Measurements from ENCODE around the gene EEF1E1.
A peak's percentile ranks its signal among the peaks of the same experiment; 100 is the strongest.

Gene EEF1E1

DNA sequence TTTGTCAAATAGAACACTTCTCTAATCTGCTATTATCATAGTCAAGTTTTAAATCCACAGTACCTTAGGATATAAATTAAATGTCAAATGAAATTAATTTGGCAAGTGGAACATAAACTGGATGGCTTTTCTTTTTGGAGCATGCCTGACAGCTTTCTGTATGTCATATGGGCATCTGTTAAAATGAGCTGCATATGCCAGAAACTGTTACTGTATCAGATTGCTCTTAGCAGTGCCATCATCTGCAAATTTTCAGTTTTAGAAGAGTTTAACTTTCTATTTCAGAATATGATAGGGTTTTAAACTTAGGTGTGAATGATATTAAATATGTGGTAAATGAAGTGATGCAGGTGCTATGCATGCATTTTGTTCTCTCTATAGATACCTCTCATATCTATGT is 3.4 kb upstream of the EEF1E1 start:
- no peak overlapping the region for H2AFZ ChIP-seq (ENCODE audit: insufficient read depth, low read length, poor library complexity)
- peaks cover 6 to 7% of the 10 kb centered on the region in 2 experiments for H3K4me1 ChIP-seq (ENCODE audit: control insufficient read depth in 1 of 2, insufficient read depth in 2 of 2, low read length in 2 of 2)
- no peak overlapping the region for H2BK12ac ChIP-seq (ENCODE audit: low read length)
- H3K79me1 ChIP-seq (ENCODE audit: low read length): no peaks in the 10 kb centered on the region
- no peak overlapping the region for H3K4me2 ChIP-seq (ENCODE audit: low read length)
- H3K9me3 ChIP-seq (ENCODE audit: insufficient read depth, low read depth, low read length): no peaks in the 10 kb centered on the region
- H3K79me2 ChIP-seq (ENCODE audit: control insufficient read depth, insufficient read depth, low read length, poor library complexity): peaks cover 6% of the 10 kb centered on the region
- no peak overlapping the region for H3K4ac ChIP-seq (ENCODE audit: low read depth, low read length)
- H3K14ac ChIP-seq (ENCODE audit: low read length): no peak overlapping the region
- no peak overlapping the region for H3K23ac ChIP-seq (ENCODE audit: low read length)
- H2AK5ac ChIP-seq (ENCODE audit: low read length): no peak overlapping the region
- H4K8ac ChIP-seq (ENCODE audit: low read depth, low read length): no peak overlapping the region
- no peak overlapping the region for H3K4me3 ChIP-seq (ENCODE audit: low read depth, low read length)
- H3K27ac ChIP-seq (ENCODE audit: low read depth, low read length): no peak overlapping the region
- H4K91ac ChIP-seq (ENCODE audit: low read depth, low read length): no peak overlapping the region
- H2BK120ac ChIP-seq (ENCODE audit: insufficient read depth, low read length, poor library complexity): no peak overlapping the region
- H3K9ac ChIP-seq (ENCODE audit: low read length): no peak overlapping the region
- H3K27me3 ChIP-seq (ENCODE audit: insufficient read depth, low read length): no peaks in the 10 kb centered on the region
- no peak for DNase-seq
- H2BK5ac ChIP-seq (ENCODE audit: low read depth, low read length, poor library complexity): no peak overlapping the region
- H4K12ac ChIP-seq (ENCODE audit: low read depth, low read length): no peak overlapping the region
- peaks cover 0 to 2% of the 10 kb centered on the region in 2 experiments for H3K36me3 ChIP-seq (ENCODE audit: control insufficient read depth in 1 of 2, insufficient read depth in 2 of 2, low read length in 2 of 2)
- H3K18ac ChIP-seq (ENCODE audit: low read length): no peak overlapping the region

DNA sequence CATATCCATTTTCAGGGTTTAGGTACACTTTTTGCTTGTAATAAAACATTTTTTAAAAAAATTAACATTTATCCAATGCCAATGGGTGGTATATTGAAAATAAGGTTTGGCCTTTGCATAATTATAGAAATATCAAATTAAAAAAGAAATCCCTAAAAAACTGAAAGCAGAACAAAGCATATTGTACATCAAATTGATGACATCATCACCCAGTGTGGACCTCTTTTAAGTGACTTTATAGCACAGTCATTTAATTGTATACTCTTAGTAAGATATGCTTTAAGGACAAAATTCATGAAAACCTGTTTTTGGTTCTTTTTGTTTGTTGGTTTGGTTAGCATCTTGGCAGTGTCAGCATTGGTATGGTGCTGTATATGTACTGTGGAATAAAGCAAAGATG is 1.4 kb upstream of the EEF1E1 start:
- no peak overlapping the region for H3K4me3 ChIP-seq (ENCODE audit: low read depth, low read length)
- no peak overlapping the region for H3K27ac ChIP-seq (ENCODE audit: low read depth, low read length)
- no peak overlapping the region for H3K23ac ChIP-seq (ENCODE audit: low read length)
- no peak overlapping the region for H3K18ac ChIP-seq (ENCODE audit: low read length)
- DNase-seq: no peak
- H3K79me1 ChIP-seq (ENCODE audit: low read length): no peaks in the 10 kb centered on the region
- H2AK5ac ChIP-seq (ENCODE audit: low read length): no peak overlapping the region
- peaks cover 0 to 4% of the 10 kb centered on the region in 2 experiments for H3K36me3 ChIP-seq (ENCODE audit: control insufficient read depth in 1 of 2, insufficient read depth in 2 of 2, low read length in 2 of 2)
- no peak overlapping the region for H4K12ac ChIP-seq (ENCODE audit: low read depth, low read length)
- H3K27me3 ChIP-seq (ENCODE audit: insufficient read depth, low read length): no peaks in the 10 kb centered on the region
- H2AFZ ChIP-seq (ENCODE audit: insufficient read depth, low read length, poor library complexity): no peak overlapping the region
- H3K79me2 ChIP-seq (ENCODE audit: control insufficient read depth, insufficient read depth, low read length, poor library complexity): peaks cover 6% of the 10 kb centered on the region
- no peak overlapping the region for H3K14ac ChIP-seq (ENCODE audit: low read length)
- peaks cover 3 to 5% of the 10 kb centered on the region in 2 experiments for H3K4me1 ChIP-seq (ENCODE audit: control insufficient read depth in 1 of 2, insufficient read depth in 2 of 2, low read length in 2 of 2)
- no peak overlapping the region for H3K9ac ChIP-seq (ENCODE audit: low read length)
- H3K4me2 ChIP-seq (ENCODE audit: low read length): no peak overlapping the region
- H2BK120ac ChIP-seq (ENCODE audit: insufficient read depth, low read length, poor library complexity): no peak overlapping the region
- no peaks in the 10 kb centered on the region for H3K9me3 ChIP-seq (ENCODE audit: insufficient read depth, low read depth, low read length)
- H3K4ac ChIP-seq (ENCODE audit: low read depth, low read length): no peak overlapping the region
- no peak overlapping the region for H4K8ac ChIP-seq (ENCODE audit: low read depth, low read length)
- no peak overlapping the region for H2BK5ac ChIP-seq (ENCODE audit: low read depth, low read length, poor library complexity)
- H4K91ac ChIP-seq (ENCODE audit: low read depth, low read length): no peak overlapping the region
- no peak overlapping the region for H2BK12ac ChIP-seq (ENCODE audit: low read length)

DNA sequence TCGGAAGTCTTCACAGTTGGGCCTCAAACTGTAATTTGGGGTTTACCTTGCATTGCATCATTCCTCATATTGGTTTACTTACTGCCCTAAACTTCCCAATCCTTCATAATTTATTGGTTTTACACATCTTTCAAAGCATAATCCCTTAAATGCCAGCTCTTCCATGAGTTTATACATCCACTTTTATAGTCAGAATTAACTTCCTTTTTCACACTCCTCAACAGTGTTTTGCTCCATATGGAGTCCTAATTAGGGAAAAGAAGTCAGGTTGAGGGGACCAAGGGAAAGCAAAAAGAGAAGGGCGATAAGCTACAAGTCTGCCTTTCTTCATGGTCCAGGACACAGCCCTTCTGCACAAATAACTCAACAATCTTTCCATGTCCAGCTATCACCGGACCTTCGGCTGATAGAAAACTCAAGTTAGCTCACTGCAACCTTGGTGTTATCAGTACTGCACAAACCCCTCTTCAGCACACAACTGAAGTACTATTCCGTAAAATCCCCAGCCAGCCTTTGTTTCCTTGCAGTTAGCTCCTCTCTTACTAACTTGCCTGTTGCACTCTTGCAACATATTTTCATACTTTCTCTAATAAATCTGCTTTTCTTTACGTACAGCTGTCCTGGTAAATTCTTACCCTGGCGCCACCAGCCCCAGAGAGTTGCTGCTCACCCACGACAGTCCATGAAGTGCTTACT is 2.0 kb downstream of the EEF1E1 start:
- no peak overlapping the region for H2BK120ac ChIP-seq (ENCODE audit: insufficient read depth, low read length, poor library complexity)

DNA sequence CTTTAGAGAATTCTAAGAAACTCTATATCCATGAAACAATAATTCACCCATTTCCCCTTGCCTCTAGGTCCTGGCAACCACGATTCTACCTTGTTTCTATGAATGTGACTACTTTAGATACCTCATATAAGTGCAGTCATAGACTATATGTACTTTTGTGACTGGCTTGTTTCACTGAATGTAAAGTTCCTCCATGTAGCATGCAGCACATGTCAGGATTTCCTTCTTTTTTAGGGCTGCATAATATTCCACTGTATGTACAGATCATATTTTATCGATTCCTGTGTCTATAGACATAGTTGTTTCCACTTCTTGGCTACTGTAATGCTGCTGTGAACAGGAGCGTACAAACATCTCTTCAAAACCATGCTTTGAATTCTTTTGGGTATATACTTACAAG is 11.7 kb downstream of the EEF1E1 start:
- no peak overlapping the region for H3K9ac ChIP-seq (ENCODE audit: low read length)
- H3K4me3 ChIP-seq (ENCODE audit: low read depth, low read length): no peak overlapping the region
- no peak overlapping the region for H2AFZ ChIP-seq (ENCODE audit: insufficient read depth, low read length, poor library complexity)
- no peak overlapping the region for H2BK120ac ChIP-seq (ENCODE audit: insufficient read depth, low read length, poor library complexity)
- H3K79me1 ChIP-seq (ENCODE audit: low read length): no peaks in the 10 kb centered on the region
- no peak overlapping the region for H3K27ac ChIP-seq (ENCODE audit: low read depth, low read length)
- H3K36me3 ChIP-seq (ENCODE audit: control insufficient read depth in 1 of 2, insufficient read depth in 2 of 2, low read length in 2 of 2): peaks cover 16 to 26% of the 10 kb centered on the region in 2 experiments
- DNase-seq: no peak
- H4K91ac ChIP-seq (ENCODE audit: low read depth, low read length): no peak overlapping the region
- no peak overlapping the region for H2AK5ac ChIP-seq (ENCODE audit: low read length)
- H3K79me2 ChIP-seq (ENCODE audit: control insufficient read depth, insufficient read depth, low read length, poor library complexity): no peaks in the 10 kb centered on the region
- H4K12ac ChIP-seq (ENCODE audit: low read depth, low read length): no peak overlapping the region
- H3K9me3 ChIP-seq (ENCODE audit: insufficient read depth, low read depth, low read length): peaks cover 4% of the 10 kb centered on the region
- H3K18ac ChIP-seq (ENCODE audit: low read length): no peak overlapping the region
- no peak overlapping the region for H2BK5ac ChIP-seq (ENCODE audit: low read depth, low read length, poor library complexity)
- no peak overlapping the region for H3K4ac ChIP-seq (ENCODE audit: low read depth, low read length)
- WGBS (ENCODE audit: extremely low coverage, insufficient coverage, insufficient read length): no CpG with 5 or more reads among the region's 3 CpGs
- no peak overlapping the region for H4K8ac ChIP-seq (ENCODE audit: low read depth, low read length)
- H3K4me1 ChIP-seq (ENCODE audit: control insufficient read depth in 1 of 2, insufficient read depth in 2 of 2, low read length in 2 of 2): no peaks in the 10 kb centered on the region
- H3K23ac ChIP-seq (ENCODE audit: low read length): no peak overlapping the region
- no peak overlapping the region for H3K14ac ChIP-seq (ENCODE audit: low read length)
- no peak overlapping the region for H2BK12ac ChIP-seq (ENCODE audit: low read length)
- H3K4me2 ChIP-seq (ENCODE audit: low read length): no peak overlapping the region
- no peaks in the 10 kb centered on the region for H3K27me3 ChIP-seq (ENCODE audit: insufficient read depth, low read length)

More for the DNA sequence above, 2.0 kb downstream of the EEF1E1 start:
- no peaks in the 10 kb centered on the region for H3K79me1 ChIP-seq (ENCODE audit: low read length)
- H3K27ac ChIP-seq (ENCODE audit: low read depth, low read length): no peak overlapping the region
- H3K4ac ChIP-seq (ENCODE audit: low read depth, low read length): peak overlapping the region; percentile 89
- H2BK5ac ChIP-seq (ENCODE audit: low read depth, low read length, poor library complexity): no peak overlapping the region
- H3K9ac ChIP-seq (ENCODE audit: low read length): no peak overlapping the region
- peaks cover 3 to 5% of the 10 kb centered on the region in 2 experiments for H3K4me1 ChIP-seq (ENCODE audit: control insufficient read depth in 1 of 2, insufficient read depth in 2 of 2, low read length in 2 of 2)
- H3K18ac ChIP-seq (ENCODE audit: low read length): no peak overlapping the region
- DNase-seq: no peak
- WGBS (ENCODE audit: extremely low coverage, insufficient coverage, insufficient read length): no CpG with 5 or more reads among the region's 8 CpGs
- H3K79me2 ChIP-seq (ENCODE audit: control insufficient read depth, insufficient read depth, low read length, poor library complexity): peaks cover 6% of the 10 kb centered on the region
- H2BK12ac ChIP-seq (ENCODE audit: low read length): no peak overlapping the region
- no peak overlapping the region for H2AFZ ChIP-seq (ENCODE audit: insufficient read depth, low read length, poor library complexity)
- no peak overlapping the region for H3K14ac ChIP-seq (ENCODE audit: low read length)
- H4K12ac ChIP-seq (ENCODE audit: low read depth, low read length): no peak overlapping the region
- H3K4me2 ChIP-seq (ENCODE audit: low read length): no peak overlapping the region
- H3K4me3 ChIP-seq (ENCODE audit: low read depth, low read length): no peak overlapping the region
- peaks cover 4% of the 10 kb centered on the region in 2 experiments for H3K36me3 ChIP-seq (ENCODE audit: control insufficient read depth in 1 of 2, insufficient read depth in 2 of 2, low read length in 2 of 2)
- H4K8ac ChIP-seq (ENCODE audit: low read depth, low read length): no peak overlapping the region
- no peak overlapping the region for H3K23ac ChIP-seq (ENCODE audit: low read length)
- no peaks in the 10 kb centered on the region for H3K27me3 ChIP-seq (ENCODE audit: insufficient read depth, low read length)
- no peaks in the 10 kb centered on the region for H3K9me3 ChIP-seq (ENCODE audit: insufficient read depth, low read depth, low read length)
- H4K91ac ChIP-seq (ENCODE audit: low read depth, low read length): no peak overlapping the region
- no peak overlapping the region for H2AK5ac ChIP-seq (ENCODE audit: low read length)
